HG03460 (cell line): ENCODE data around the gene AMMECR1L.
A peak's percentile ranks its signal among the peaks of the same experiment; 100 is the strongest.

Experiments
- ATAC-seq: cut with Tn5 transposase; IDR thresholded peaks from one replicate; pipeline ENCODE4 v1.9.1; 2021; ENCODE audit not compliant: unreplicated experiment

AMMECR1L gene

DNA sequence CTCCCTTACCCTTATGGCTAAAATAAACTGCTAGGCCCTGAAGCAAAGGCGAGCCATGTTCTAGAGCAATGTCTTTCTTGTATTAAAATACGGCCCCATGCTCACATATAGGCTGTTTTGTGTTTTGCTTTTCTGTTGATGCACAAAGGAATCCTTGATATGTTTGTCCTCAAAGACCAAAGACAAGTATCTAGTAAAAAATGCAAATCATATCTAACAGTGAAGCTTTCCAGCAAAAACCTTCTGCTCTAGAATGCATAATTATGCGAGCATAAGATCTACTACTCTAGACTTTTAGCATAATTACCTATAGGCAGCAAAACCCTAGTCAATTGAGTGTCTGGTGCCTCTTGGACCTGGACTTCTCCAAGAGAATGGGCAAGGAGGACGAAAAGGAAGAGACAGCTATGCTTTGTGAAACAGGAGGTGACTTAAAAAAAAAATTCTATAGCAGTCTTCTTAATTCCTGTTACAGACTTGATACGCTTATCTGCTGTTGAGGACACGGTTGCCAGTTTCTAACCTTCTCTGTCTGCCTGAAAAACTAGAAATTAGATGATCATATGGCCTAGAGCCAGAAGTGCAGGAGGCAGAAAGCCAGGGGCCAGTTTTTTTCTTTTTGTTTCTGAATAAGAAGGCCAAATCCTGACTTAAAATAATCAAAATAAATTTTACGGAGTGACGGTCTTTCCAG is 1.5 kb upstream of the AMMECR1L start:
- no peak for ATAC-seq

GRCh38 chr2:127886593-127886935 is 808 bp upstream of the AMMECR1L start:
- ATAC-seq: peak; percentile 32

DNA sequence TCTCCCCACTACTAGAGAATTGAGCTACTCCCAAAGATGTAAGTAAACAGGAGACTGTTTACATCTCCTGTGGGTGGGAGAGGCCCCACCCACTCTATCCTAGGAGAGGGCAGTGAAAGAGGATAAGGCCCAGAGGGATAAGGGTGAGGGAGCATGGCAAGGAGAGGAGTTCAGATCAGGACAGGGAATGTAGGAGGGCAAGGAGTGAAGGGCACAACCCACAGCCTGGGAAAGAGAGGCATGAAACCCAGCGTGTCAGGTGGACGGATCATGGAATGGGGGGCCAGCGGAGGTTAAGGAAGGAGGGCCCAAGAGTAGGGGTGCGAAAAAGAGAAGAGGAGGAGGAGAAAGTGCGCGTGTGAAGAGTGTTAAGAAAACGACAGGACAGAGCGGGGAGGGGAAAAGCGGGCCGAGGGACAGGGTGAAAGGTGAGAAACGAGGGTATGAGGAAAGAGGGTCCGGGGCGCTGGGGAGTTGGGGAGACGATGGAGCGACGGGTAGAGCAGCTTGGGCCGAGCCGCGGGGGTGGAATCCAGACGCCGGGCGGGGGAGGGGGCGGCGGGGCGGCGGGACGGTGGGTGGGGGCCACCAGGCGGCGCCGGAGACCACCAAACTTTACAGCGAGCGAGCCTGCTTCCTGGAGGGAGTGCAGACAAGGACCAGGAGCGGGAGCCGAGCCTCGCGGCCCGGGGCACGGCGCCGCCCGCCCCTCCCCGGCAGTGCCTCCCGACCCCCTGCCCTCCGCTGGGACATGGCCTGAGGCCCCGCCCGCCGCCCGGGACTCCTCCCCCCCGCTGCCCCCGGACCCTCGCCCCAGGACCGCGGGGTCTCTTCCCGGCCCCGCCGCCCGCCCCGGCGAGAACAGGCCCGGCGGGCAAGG is 655 bp downstream of the AMMECR1L start:
- peak; percentile 20 for ATAC-seq

GRCh38 chr2:127884436-127884835 is 1.3 kb downstream of the AMMECR1L start:
- ATAC-seq: no peak

DNA sequence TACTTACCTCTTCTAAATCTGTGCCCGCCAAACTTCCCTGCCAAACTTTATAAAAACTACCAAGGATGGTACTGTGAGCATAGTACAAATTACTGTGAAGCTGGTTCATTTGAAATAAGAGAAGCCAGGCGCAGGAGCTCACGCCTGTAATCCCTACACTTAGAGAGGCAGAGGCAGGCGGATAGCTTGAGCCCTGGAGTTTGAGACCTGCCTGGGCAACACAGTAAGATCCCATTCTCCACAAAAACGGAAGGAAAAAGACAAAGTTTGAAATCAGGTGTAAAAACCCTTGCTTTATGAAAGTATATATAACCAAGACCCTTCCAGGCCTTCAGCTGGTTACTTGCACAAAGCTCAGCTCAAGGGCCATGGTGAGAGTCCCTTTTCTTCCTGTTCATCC is 5.9 kb downstream of the AMMECR1L start:
- ATAC-seq: no peak

GRCh38 chr2:127877626-127878025 is 8.1 kb downstream of the AMMECR1L start:
- no peak for ATAC-seq

DNA sequence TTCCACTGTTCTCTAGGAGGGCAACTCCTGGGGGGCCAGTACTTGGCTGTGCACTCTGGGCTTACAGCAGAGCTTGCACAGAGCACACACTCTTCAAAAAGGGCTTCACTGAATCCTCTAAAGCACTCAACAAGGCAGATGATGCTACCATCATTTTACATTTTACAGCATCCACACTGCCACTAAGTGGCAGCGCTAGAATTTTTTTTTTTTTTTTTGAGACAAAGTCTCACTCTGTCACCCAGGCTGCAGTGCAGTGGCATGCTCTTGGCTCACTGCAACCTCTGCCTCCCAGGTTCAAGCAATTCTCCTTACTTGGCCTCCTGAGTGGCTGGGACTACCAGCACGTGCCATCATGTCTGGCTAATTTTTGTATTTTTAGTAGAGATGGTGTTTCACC is 8.6 kb downstream of the AMMECR1L start:
- ATAC-seq: no peak

DNA sequence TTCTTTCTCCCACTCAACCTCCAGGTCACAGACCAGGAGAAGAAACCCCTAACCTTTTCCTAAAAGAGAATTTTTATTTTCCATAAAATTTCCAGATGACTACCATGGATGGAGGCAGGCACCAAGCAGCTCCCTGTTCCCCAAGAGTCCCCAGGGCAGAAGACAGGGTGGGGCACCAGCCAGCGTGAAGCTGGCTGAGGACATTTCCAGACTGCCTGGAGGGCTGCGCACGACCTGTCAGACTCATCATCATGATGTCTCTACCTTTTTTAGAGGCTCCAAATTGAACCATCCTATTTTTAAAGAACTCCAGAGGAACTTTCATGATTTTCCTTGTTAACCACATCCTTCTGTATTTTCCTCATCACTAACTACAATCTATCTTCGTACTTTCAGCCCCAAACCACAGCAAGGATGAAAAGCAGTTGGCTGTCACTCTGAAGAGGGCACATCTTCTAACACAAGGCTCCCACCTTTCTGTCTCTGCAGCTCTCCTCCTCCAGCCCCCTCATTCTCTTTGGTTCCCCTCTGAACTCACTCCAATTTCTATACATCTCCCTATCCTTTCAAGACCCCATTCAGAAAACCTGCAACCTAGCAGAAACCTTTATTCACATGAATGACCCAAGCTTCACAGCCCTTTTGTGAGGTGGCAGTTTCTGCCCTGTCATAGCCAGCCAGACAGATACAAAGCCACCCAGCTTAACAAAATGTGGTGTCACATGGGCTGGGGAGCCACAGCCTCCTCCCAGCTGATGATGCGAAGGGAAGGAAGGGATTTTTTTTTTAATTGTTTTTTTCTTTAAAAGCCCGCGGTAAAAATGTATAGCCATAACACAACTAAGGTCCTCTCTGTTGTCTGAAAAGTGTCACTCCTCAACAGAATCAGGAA is 11.1 kb downstream of the AMMECR1L start:
- no peak for ATAC-seq

GRCh38 chr2:127873707-127874303 is 12.0 kb downstream of the AMMECR1L start:
- no peak for ATAC-seq

DNA sequence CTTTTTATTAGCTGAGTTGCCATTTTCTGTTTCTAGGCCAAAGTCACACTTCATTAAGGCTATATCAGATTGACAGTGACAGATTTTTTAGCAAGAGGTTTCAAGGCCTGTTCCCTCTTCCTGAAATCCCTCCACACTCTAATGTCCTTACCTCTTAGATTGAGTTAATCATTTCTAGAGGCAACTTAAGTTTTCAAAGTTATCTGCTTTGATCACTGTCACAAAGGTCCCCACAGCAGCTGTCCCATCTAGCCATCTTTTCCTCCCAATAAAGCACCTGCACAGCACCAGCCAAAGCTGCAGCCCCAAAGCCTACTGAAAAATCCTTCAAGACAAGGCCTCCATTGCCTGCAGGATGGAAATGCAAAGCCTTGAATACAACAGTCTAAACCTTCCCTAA is 13.4 kb downstream of the AMMECR1L start:
- ATAC-seq: no peak

DNA sequence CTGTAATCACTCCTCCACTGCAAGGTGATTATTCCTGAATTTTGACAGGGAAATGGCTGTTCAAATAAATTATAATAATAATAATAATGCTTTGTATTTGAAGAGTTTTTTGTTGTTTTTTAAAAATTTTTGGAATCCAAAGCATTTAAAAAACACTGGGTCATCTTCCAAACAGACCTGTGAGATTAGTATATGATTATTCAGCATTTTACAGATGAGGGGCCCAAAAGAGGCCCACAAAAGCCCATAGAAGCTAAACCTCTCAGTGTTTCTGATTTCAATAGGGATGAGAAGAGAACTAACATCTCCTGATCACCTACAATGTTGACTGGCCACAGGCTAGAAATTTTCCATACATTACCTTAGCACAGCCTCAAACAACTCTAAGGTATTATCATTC is 19.8 kb downstream of the AMMECR1L start:
- no peak for ATAC-seq

DNA sequence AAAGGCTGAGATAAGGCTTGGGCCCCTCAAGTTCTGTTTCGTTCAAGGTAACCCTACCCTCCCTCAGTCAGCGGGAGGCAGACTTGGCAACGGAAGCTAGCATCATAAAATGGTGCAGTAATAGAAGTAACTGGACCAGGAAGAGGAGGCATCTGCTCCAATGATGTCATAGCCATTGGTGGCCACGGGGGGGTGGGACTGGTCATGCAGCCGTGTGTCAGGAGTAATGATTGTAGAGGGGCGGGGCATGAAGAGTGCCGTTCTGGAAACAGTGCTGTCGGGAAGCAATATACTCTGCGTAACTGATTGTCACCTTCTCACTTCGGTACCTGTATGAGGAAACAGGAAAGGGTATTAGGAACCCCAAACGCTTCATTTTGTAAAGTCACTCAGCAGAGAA is 20.9 kb downstream of the AMMECR1L start:
- ATAC-seq: no peak

DNA sequence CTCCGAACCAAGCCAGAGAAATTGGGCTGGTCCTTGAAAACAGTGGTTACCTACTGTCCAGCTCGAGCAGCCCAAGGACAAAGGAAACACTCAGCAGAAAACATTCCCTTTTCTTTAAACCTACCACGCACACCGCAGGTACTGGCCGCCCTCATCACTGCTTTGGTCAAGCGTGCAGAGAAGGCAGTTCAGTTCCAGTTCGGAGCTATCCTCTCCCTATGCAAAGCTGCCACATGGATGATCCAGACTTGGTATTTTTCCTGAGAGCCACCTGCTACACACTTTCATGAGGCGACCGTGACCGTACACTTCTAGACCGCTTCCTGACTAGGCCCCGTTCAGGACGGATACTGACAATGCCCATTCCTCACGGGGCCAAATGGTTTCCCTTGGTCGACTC is 23.5 kb downstream of the AMMECR1L start:
- no peak for ATAC-seq

GRCh38 chr2:127860130-127860529 is 25.6 kb downstream of the AMMECR1L start:
- ATAC-seq: no peak

DNA sequence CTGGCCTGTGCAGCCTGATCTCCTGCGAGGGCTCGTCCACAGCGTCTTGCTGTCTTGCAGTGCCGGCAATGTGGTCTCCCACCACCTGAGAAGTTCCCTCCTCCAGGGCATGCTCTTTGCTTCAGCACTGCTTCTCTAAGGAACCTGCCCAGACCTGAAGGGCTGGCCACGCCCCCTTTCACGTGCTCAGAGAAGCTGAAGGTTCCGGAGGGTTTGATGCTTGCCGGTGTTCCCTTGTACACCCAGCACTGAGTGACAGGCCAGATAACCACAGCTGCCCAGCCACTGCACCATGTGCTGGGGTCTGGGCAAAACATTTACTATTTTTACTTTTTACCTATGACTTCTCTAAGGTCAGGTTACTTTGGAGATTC is 26.1 kb downstream of the AMMECR1L start:
- no peak for ATAC-seq

DNA sequence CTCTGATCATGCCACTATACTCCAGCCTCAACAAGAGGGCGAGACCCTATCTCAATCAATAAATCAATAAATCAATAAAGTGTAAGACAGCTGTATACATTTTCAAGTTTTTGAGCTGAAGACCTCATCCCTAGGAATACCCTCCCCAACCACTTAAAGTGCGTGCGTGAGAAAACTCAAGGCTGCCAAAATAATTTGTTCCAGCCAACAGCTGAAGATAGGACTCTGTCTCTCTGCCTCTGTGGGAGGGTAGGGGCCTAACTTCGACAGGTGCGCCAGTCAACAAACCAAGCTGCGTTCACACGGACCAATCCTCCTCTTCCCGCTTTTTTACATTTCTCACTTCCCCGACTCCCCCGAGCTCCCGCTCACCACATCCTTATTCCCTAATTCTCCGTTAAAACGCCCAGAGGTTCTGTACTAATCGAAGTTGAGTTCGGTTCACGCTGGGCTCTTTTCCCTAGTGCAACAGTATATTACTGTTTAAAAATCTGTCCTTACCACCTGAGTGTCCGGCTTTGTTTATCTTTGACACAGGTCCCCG is 28.4 kb downstream of the AMMECR1L start:
- ATAC-seq: no peak

DNA sequence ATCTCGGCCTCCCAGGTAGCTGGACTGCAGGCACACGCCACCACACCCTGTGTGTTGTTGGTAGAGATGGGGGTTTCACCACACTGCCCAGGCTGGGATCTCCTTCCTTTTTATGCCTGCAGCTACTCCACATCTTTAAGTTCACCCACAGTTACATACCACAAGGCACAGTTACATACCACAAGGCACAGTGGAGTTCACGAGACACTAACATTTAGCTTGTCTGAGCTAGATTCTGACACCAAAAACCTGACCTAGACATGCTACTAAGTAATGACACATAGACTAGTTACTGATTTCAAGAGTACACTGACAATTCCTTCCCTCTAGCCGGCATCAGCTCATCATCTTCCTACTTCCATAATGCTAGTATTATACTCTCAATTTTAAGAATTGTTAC is 32.1 kb downstream of the AMMECR1L start:
- no peak for ATAC-seq

DNA sequence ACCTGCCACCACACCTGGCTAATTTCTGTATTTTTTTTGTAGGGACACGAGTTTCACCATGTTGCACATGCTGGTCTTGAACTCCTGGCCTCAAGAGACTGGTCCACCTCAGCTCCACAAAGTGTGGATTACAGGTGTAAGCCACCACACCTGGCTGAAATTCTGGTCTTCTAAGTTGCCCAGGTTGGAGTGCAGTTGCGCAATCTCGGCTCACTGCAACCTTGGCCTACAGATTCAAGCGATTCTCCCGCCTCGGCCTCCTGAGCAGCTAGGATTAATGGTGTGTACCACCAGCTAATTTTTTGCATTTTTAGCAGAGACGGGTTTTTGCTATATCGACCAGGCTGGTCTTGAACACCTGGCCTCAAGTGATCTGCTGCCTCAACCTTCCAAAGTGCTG is 33.4 kb downstream of the AMMECR1L start:
- ATAC-seq: no peak

- ATAC-seq: no peak
Measured at GRCh38 chr2:127847931-127848330, 37.8 kb downstream of the AMMECR1L start.

- no peak for ATAC-seq
Measured at GRCh38 chr2:127844973-127845372, 40.8 kb downstream of the AMMECR1L start.

DNA sequence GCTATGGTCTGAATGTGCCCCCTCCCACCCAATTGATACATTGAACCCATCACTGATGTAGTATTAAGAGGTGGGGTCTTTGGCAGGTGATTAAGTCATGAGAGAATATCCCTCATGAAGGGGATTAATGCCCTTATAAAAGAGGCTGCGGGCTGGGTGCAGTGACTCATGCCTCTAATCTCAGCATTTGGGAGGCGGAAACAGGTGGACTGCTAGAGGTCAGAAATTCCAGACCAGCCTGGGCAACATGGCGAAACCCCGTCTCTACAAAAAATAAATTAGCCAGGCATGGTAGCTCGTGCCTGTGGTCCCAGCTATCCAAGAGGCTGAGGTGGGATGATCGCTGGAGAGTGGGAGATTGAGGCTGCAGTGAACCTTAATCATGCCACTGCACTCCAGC is 42.1 kb downstream of the AMMECR1L start:
- ATAC-seq: no peak
